ENCODE measurements around the gene RPS6KA4.

RPS6KA4 gene

DNA sequence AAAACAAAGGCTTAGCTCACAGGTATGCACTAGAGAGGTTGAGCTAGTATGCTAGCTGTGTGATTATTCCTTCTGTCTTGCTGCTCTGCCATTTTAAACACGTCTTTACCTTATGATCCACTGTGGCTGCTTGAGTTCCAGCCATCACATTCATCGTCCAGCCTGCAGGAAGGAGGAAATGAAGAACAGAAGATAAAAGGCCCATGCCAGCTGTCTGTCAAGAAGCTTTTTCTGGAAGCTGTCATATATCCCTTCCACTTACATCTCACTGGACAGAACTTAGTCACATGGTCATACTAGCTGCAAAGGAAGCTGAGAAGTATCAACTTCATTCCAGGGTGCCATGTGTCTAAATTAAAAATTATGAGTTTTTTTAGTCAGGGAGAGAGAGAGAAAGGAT is 31.6 kb upstream of the RPS6KA4 start:
- DNase-seq (ENCODE audit: low spot score): no peak

GRCh38 chr11:64327993-64328392 is 31.0 kb upstream of the RPS6KA4 start:
- DNase-seq (ENCODE audit: low spot score): no peak

DNA sequence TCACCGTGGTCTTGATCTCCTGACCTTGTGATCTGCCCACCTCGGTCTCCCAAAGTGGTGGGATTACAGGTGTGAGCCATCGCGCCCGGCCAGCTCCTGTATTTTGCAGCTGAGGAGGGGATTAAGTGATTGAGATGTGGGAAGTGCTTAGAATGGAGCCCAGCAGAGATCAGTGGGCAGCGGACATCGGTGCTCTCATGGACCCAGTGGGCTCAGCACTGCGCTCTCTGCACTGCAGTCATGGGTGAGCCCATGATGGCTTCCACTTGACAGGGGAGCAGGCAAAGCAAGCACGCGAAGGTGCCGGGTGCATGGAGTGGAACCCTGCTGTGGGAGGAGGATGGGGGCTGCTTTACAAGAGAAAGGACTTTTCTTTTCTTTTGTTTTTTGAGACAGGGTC is 28.1 kb upstream of the RPS6KA4 start:
- no peak for DNase-seq (ENCODE audit: low spot score)

DNA sequence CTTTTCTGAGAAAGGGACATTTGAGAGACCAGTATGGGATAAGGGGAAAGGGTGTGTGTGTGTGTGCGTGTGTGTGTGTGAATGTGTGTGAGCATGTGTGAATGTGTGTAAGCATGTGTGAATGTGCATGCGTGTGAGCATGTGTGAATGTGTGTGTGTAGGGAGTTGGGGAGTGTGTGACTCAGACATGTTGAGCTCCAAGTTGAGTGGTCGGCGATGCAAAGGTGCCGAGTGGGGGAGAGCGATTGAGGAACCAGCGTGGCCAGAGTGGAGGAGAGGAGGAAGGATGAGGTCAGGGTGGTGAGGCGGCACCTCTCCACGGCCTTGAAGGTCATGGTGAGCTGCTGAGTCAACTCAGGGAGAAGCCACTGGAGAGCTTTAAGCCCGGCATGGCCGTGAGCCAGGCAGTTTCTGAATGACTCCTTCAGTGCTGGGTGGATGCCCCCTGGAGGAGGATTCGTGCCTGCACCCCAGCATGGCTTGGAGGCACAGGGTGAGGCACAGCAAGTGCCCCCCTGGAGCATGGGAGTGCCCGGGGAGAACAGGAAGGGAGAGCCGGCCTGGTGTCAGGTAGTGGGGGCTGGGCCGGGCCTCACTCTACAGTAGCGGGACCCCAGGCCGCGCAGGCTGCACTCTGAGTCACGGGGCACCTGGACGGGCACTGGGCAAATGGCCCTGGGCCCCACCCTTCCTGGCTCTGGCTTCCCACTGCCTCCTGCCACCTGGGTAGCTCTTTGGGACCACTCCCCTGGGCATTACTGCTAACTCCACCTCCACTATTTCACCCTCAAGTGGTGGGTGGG is 27.2 kb upstream of the RPS6KA4 start:
- peak; percentile 87 for DNase-seq (ENCODE audit: low spot score)

- no peak for DNase-seq (ENCODE audit: low spot score)
Observed at GRCh38 chr11:64333556-64333955, 25.4 kb upstream of the RPS6KA4 start.

DNA sequence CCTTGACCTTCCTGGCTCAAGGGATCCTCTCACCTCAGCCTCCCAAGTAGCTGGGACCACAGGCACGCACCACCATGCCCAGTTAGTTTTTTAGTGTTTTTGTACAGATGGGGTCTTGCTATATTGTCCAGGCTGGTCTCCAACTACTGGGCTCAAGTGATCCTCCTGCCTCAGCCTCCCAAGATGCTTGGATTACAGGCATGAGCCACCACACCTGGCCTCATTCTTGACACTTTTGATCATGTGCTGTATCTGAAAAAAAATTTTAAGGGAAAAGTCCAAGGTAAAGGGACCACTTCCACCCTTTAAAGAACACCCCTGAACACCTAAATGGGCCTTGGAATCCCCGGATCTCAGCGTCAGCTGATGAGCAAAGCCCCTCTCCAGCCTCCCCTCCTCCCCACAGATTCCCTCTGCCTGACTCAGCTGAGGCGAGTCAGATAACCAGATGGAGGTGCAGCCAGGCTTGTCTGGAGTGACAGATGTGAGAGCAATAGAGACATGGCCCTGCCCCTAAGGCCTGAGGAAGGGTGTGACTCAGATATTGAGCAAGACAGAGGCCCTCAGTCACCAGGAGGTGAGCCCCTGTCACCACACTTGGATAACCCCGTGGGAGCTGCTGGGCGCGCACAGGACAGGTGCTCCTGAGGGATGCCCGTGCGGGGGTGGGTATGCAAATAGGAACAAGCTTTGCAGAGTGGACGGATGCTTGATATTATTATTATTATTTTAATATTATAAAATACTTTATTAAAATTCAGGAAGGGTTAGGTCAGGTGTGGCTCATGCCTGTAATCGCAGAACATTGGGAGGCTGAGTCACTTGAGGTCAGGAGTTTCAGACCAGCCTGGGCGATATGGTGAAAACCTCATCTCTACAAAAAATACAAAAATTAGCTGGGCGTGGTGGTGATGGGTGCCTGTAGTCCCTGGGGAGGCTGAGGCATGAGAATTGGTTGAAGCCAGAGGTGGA is 23.9 kb upstream of the RPS6KA4 start:
- DNase-seq (ENCODE audit: low spot score): peak; percentile 91

GRCh38 chr11:64337538-64338249 is 21.3 kb upstream of the RPS6KA4 start:
- no peak for DNase-seq (ENCODE audit: low spot score)

DNA sequence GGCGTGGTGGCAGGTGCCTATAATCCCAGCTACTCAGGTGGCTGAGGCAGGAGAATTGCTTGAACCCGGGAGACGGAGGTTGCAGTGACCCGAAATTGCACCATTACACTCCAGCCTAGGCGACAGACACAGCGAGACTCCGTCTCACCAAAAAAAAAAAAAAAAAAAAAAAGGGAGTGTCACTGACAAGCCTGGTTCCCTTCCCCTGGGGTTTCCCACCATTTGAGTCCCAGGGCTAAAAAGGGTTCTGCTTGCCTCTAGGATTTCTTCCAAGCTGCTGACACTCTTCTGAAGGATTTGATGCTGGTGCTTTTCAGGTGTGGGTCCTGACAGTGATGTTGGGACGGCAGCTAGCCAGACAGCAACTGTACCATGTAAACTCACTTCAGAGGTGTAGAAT is 20.2 kb upstream of the RPS6KA4 start:
- DNase-seq (ENCODE audit: low spot score): no peak

- no peak for DNase-seq (ENCODE audit: low spot score)
Observed at GRCh38 chr11:64339286-64339685, 19.7 kb upstream of the RPS6KA4 start.

- DNase-seq (ENCODE audit: low spot score): no peak
Observed at GRCh38 chr11:64339754-64340408, 19.1 kb upstream of the RPS6KA4 start, which contains the start of gene CCDC88B. TSS of gene CCDC88B (plus strand) at chr11:64340204. CDS start at chr11:64340267, 63 bp downstream.

GRCh38 chr11:64340671-64341335 is 18.2 kb upstream of the RPS6KA4 start:
- no peak for DNase-seq (ENCODE audit: low spot score)

- DNase-seq (ENCODE audit: low spot score): no peak
Observed at GRCh38 chr11:64341429-64341828, 17.5 kb upstream of the RPS6KA4 start.

DNA sequence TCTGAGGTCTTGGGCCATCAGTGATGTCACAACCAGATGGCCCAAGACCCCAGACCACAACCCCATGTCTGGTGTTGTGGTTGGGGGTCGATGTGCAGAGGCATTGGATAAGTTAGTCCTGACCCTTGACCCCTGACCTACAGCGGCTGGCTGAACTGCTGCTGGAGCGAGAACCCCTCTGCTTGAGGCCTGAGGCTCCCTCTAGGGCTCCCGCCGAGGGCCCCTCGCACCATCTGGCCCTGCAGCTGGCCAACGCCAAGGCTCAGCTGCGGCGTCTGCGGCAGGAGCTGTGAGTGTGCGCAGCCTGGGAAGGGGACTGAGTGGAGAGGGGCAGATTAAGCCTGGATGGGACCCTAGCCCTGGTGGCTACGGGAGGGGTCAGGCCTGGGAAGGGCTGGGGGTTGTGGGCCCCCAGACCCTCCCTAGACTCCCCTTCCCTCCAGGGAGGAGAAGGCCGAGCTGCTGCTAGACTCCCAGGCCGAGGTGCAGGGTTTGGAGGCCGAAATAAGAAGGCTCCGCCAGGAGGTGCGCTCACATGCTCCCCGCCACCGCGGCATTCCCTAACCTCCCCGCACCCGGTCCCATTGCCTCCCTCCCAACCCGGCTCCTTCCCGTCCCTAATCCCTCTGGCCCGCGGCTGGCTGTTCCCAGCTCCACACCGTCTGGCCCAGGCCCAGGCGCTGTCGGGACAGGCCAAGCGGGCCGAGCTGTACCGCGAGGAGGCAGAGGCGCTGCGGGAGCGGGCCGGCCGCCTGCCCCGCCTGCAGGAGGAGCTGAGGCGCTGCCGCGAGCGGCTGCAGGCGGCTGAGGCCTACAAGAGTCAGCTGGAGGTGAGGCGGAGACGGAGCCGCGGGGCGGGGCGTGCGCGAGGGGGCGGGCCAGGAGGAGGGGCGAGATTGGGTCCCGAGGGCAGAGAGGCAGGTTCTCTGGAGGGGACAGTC is 16.8 kb upstream of the RPS6KA4 start:
- DNase-seq (ENCODE audit: low spot score): peak; percentile 97

DNA sequence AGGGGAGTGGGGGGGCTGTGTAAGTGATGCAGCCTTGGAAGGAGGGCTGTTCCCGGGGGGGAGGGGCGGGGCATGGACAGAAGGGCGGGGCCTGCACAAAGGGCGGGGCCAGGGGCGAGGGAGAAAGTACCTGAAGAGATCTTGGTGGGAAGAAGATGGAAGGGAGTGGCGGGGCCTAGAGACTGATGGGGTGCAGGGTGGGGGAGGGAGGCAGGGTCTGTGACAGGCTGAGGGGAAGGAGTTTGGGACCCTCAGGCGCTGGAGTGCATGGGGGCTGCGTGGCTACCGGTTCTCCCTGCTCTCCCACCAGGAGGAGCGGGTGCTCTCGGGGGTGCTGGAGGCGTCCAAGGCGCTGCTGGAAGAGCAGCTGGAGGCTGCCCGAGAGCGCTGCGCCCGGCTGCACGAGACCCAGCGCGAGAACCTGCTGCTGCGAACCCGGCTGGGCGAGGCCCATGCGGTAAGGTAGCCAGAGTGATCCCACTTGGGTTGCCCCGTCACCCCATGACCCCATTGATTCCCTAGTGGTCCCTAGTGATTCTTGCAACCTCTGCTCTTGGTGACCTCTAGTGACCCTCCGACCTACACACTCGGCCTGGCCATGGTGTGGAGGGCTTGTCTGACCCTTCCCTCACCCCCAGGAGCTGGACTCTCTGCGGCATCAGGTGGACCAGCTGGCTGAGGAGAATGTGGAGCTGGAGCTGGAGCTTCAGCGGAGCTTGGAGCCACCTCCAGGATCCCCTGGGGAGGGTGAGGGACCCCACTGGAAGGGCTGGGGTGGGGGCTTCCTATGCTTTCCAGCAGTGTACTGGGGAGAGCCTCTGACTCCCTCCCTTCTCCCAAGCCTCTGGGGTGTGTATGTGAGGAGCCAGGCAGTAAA is 15.9 kb upstream of the RPS6KA4 start:
- DNase-seq (ENCODE audit: low spot score): no peak

DNA sequence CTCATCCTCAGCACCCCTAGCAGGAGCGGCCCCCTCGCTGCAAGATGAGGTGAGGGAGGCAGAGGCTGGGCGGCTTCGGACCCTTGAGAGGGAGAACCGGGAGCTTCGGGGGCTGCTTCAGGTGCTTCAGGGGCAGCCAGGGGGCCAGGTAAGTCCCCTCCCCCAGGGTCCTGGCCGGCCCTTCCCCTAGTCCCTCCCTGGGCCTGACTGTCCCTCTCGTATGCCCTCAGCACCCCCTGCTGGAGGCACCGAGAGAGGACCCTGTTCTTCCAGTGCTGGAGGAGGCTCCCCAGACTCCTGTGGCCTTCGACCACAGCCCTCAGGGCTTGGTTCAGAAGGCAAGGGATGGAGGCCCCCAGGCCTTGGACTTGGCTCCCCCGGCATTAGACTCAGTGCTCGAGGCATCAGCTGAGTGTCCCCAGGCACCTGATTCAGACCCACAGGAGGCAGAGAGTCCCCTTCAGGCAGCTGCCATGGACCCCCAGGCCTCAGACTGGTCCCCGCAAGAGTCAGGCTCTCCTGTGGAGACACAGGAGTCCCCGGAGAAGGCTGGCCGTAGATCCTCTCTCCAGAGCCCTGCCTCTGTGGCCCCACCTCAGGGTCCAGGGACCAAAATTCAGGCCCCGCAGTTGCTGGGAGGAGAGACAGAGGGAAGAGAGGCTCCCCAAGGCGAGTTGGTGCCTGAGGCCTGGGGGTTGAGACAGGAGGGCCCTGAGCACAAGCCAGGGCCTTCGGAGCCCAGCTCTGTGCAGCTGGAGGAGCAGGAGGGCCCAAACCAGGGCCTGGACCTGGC is 15.0 kb upstream of the RPS6KA4 start:
- DNase-seq (ENCODE audit: low spot score): no peak

GRCh38 chr11:64344787-64345186 is 14.2 kb upstream of the RPS6KA4 start:
- DNase-seq (ENCODE audit: low spot score): no peak

GRCh38 chr11:64347193-64347867 is 11.6 kb upstream of the RPS6KA4 start:
- no peak for DNase-seq (ENCODE audit: low spot score)
